ENCODE results near the gene C3. TPM values are rescaled to one million over a fixed set of nuclear protein-coding genes. Genes with fewer than 3 reads are reported as not detected.

C3 gene
- polyA plus RNA-seq, 1 donor (not counting 4 experiments of a cell fraction or from before 2014, with no cell fraction given) = 10.7 TPM

- no peak for TF ChIP-seq EZH2 (IDR thresholded peaks at IDR 0.05; ENCODE audit: low read length)
- no peak for TF ChIP-seq CTCF (optimal IDR thresholded peaks at IDR 0.05 in 1 of 3, IDR thresholded peaks at IDR 0.05 in 1 of 3, conservative IDR thresholded peaks at IDR 0.05 in 1 of 3; ENCODE audit: extremely low read depth in 1 of 3, insufficient read depth in 2 of 3, low read length in 3 of 3)
- FAIRE-seq = no peak
- Histone ChIP-seq H3K4me1 (ENCODE audit: control insufficient read depth, extremely low read depth, insufficient read depth, low read length) (no peaks in the 10 kb centered on the region), H3K27ac (ENCODE audit: control insufficient read depth, insufficient read depth, low read length) (no peak overlapping the region), H3K27me3 (ENCODE audit: control insufficient read depth, extremely low read depth, insufficient read depth, low read length) (peaks cover 25% of the 10 kb centered on the region), H3K4me2 (ENCODE audit: control insufficient read depth, extremely low read depth, insufficient read depth, low read depth, low read length) (no peak overlapping the region), H3K9ac (ENCODE audit: control insufficient read depth, extremely low read depth, insufficient read depth, low read length) (no peak overlapping the region), H3K9me1 (ENCODE audit: control insufficient read depth, extremely low read depth, insufficient read depth, low read length) (no peaks in the 10 kb centered on the region), H4K20me1 (ENCODE audit: control insufficient read depth, extremely low read depth, insufficient read depth, low read length) (no peaks in the 10 kb centered on the region), H3K4me3 (ENCODE audit: control insufficient read depth in 2 of 3, extremely low read depth in 1 of 3, insufficient read depth in 2 of 3, low read depth in 1 of 3, low read length in 3 of 3) (no peak overlapping the region), H3K36me3 (ENCODE audit: control insufficient read depth in 2 of 2, extremely low read depth in 1 of 2, insufficient read depth in 2 of 2, low read length in 2 of 2) (no peaks in the 10 kb centered on the region), H2AFZ (ENCODE audit: control insufficient read depth, low read length) (no peak overlapping the region), H3K9me3 (ENCODE audit: control insufficient read depth, low read depth, low read length) (no peaks in the 10 kb centered on the region), H3K79me2 (ENCODE audit: control insufficient read depth, insufficient read depth, low read length) (no peaks in the 10 kb centered on the region)
- DNase-seq (ENCODE audit: low read depth, low spot score) = no peak
- dilution Hi-C loops (cut with MboI; ENCODE audit: extremely low pct_ligation_motif_present, low sequenced_read_pairs) = no loop called here
These were observed 13.3 kb downstream of the C3 start for GRCh38 chr19:6707011-6707657.

GRCh38 chr19:6706633-6706958 is 13.9 kb downstream of the C3 start:
- TF ChIP-seq EZH2 (IDR thresholded peaks at IDR 0.05; ENCODE audit: low read length) = no peak
- TF ChIP-seq CTCF (optimal IDR thresholded peaks at IDR 0.05 in 1 of 3, IDR thresholded peaks at IDR 0.05 in 1 of 3, conservative IDR thresholded peaks at IDR 0.05 in 1 of 3; ENCODE audit: extremely low read depth in 1 of 3, insufficient read depth in 2 of 3, low read length in 3 of 3) = no peak
- Histone ChIP-seq H3K36me3 (ENCODE audit: control insufficient read depth in 2 of 2, extremely low read depth in 1 of 2, insufficient read depth in 2 of 2, low read length in 2 of 2) (no peaks in the 10 kb centered on the region), H3K79me2 (ENCODE audit: control insufficient read depth, insufficient read depth, low read length) (no peaks in the 10 kb centered on the region), H4K20me1 (ENCODE audit: control insufficient read depth, extremely low read depth, insufficient read depth, low read length) (no peaks in the 10 kb centered on the region), H3K4me2 (ENCODE audit: control insufficient read depth, extremely low read depth, insufficient read depth, low read depth, low read length) (no peak overlapping the region), H3K4me1 (ENCODE audit: control insufficient read depth, extremely low read depth, insufficient read depth, low read length) (no peaks in the 10 kb centered on the region), H2AFZ (ENCODE audit: control insufficient read depth, low read length) (no peak overlapping the region), H3K9me3 (ENCODE audit: control insufficient read depth, low read depth, low read length) (no peaks in the 10 kb centered on the region), H3K27ac (ENCODE audit: control insufficient read depth, insufficient read depth, low read length) (no peak overlapping the region), H3K27me3 (ENCODE audit: control insufficient read depth, extremely low read depth, insufficient read depth, low read length) (peaks cover 22% of the 10 kb centered on the region), H3K9me1 (ENCODE audit: control insufficient read depth, extremely low read depth, insufficient read depth, low read length) (no peaks in the 10 kb centered on the region), H3K4me3 (ENCODE audit: control insufficient read depth in 2 of 3, extremely low read depth in 1 of 3, insufficient read depth in 2 of 3, low read depth in 1 of 3, low read length in 3 of 3) (no peak overlapping the region), H3K9ac (ENCODE audit: control insufficient read depth, extremely low read depth, insufficient read depth, low read length) (no peak overlapping the region)
- dilution Hi-C loops (cut with MboI; ENCODE audit: extremely low pct_ligation_motif_present, low sequenced_read_pairs) = no loop called here
- DNase-seq (ENCODE audit: low read depth, low spot score) (no peak), FAIRE-seq (no peak)

Data from keratinocyte (primary cell).